ENCODE results near the gene ERBB4.

Gene ERBB4

DNA sequence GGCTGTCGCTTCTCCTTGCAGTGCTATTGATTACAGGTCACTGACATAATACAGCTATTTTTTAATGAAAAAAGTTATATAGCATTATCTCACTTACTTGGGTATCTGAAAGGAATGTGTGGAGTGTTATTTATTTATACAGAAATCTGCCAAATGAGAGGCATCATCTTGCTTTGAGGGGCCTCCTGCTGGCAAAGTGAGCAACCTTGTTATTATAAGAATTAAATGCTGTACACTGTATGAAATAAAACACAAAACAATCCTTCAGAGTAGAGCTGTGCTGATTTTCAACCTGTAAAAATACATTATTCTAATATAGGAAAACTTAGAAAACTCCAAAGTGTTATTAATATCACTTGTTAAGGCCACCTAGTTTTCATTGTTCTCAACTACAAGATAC is 20.9 kb downstream of the ERBB4 start:
- no peaks in the 10 kb centered on the region for H3K9me3 ChIP-seq (ENCODE audit: insufficient read depth, low read depth, low read length)
- H3K9me2 ChIP-seq (replicated peaks; ENCODE audit: low read depth, low read length) = no peaks in the 10 kb centered on the region
- H2AFZ ChIP-seq (ENCODE audit: low read length) = no peak overlapping the region
- no peak overlapping the region for H3K4me3 ChIP-seq (ENCODE audit: low read length, poor library complexity, severe bottlenecking)
- H3K27me3 ChIP-seq (ENCODE audit: insufficient read depth, low read length, poor library complexity, severe bottlenecking) = no peaks in the 10 kb centered on the region
- H3K36me3 ChIP-seq (ENCODE audit: insufficient read depth, low read length) = no peaks in the 10 kb centered on the region
- H3K9ac ChIP-seq (ENCODE audit: low read depth, low read length, poor library complexity, severe bottlenecking) = no peak overlapping the region
- no peaks in the 10 kb centered on the region for H3K4me1 ChIP-seq (ENCODE audit: insufficient read depth, low read length, poor library complexity, severe bottlenecking)
- H4K20me1 ChIP-seq (ENCODE audit: insufficient read depth, low read length, poor library complexity, severe bottlenecking) = no peaks in the 10 kb centered on the region
- TF ChIP-seq, protein P1, sequence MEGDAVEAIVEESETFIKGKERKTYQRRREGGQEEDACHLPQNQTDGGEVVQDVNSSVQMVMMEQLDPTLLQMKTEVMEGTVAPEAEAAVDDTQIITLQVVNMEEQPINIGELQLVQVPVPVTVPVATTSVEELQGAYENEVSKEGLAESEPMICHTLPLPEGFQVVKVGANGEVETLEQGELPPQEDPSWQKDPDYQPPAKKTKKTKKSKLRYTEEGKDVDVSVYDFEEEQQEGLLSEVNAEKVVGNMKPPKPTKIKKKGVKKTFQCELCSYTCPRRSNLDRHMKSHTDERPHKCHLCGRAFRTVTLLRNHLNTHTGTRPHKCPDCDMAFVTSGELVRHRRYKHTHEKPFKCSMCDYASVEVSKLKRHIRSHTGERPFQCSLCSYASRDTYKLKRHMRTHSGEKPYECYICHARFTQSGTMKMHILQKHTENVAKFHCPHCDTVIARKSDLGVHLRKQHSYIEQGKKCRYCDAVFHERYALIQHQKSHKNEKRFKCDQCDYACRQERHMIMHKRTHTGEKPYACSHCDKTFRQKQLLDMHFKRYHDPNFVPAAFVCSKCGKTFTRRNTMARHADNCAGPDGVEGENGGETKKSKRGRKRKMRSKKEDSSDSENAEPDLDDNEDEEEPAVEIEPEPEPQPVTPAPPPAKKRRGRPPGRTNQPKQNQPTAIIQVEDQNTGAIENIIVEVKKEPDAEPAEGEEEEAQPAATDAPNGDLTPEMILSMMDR (conservative IDR thresholded peaks at IDR 0.05; ENCODE audit: low read length) = peak; percentile 52
- TF ChIP-seq EZH2phosphoT487 (IDR thresholded peaks at IDR 0.05; ENCODE audit: borderline replicate concordance) = no peak
- H3K4me2 ChIP-seq (ENCODE audit: low read depth, low read length, poor library complexity, severe bottlenecking) = no peak overlapping the region
- H3K79me2 ChIP-seq (ENCODE audit: insufficient read depth, low read length) = no peaks in the 10 kb centered on the region
- H3F3A ChIP-seq (ENCODE audit: low read depth) = no peaks in the 10 kb centered on the region

DNA sequence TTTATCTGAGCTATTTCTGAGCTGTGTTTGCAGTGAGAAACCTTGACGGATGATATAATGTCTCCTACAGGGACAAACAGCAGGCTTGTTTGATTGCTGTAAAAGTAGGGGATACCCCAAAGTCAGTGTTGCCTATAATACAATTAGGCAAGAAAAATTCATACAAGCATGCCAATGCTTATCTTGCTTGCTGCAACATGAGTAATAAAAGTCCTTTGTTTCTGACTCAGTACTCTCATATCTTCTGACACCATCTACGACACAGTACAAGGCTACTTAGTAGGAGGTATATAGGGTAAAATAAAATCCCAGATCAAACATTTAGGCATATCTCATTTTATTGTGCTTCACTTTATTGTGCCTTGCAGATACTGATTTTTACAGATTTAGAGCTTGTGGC is 33.0 kb downstream of the ERBB4 start:
- Histone ChIP-seq H4K20me1 (ENCODE audit: insufficient read depth, low read length, poor library complexity, severe bottlenecking) (no peaks in the 10 kb centered on the region), H3K4me3 (ENCODE audit: low read length, poor library complexity, severe bottlenecking) (no peak overlapping the region)

DNA sequence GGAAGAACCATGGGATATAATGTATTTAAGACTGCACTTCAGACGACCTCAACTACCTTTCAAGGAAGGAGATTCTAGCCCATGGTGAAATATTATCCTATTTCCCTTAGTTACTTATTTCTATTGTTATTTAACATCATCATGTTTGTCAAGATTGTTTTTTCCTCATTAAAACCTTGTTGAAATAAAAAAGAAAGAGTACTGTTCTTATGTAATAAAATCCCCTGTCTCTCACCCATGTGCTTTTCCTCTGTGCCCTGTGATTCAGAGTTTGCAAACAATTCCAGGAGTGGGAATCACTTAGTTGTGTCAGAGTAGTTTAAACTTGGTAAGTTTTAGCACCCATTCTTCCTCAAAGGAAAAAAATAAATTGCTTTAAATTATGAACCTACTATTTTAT is 43.6 kb downstream of the ERBB4 start:
- no peaks in the 10 kb centered on the region for H3K27me3 ChIP-seq (ENCODE audit: insufficient read depth, low read length, poor library complexity, severe bottlenecking)
- no peak overlapping the region for H3K4me2 ChIP-seq (ENCODE audit: low read depth, low read length, poor library complexity, severe bottlenecking)
- H3K36me3 ChIP-seq (ENCODE audit: insufficient read depth, low read length) = no peaks in the 10 kb centered on the region
- no peak overlapping the region for H3K4me3 ChIP-seq (ENCODE audit: low read length, poor library complexity, severe bottlenecking)
- H3F3A ChIP-seq (ENCODE audit: low read depth) = no peaks in the 10 kb centered on the region
- H3K9me2 ChIP-seq (replicated peaks; ENCODE audit: low read depth, low read length) = no peaks in the 10 kb centered on the region
- H3K4me1 ChIP-seq (ENCODE audit: insufficient read depth, low read length, poor library complexity, severe bottlenecking) = peaks cover 2% of the 10 kb centered on the region
- no peaks in the 10 kb centered on the region for H3K9me3 ChIP-seq (ENCODE audit: insufficient read depth, low read depth, low read length)
- no peaks in the 10 kb centered on the region for H4K20me1 ChIP-seq (ENCODE audit: insufficient read depth, low read length, poor library complexity, severe bottlenecking)
- H2AFZ ChIP-seq (ENCODE audit: low read length) = no peak overlapping the region
- no peak for TF ChIP-seq EZH2phosphoT487 (IDR thresholded peaks at IDR 0.05; ENCODE audit: borderline replicate concordance)
- TF ChIP-seq, protein P1 (conservative IDR thresholded peaks at IDR 0.05; ENCODE audit: low read length) = no peak
- no peaks in the 10 kb centered on the region for H3K79me2 ChIP-seq (ENCODE audit: insufficient read depth, low read length)
- H3K9ac ChIP-seq (ENCODE audit: low read depth, low read length, poor library complexity, severe bottlenecking) = no peak overlapping the region

More for the DNA sequence above, 33.0 kb downstream of the ERBB4 start:
- no peak overlapping the region for H3K9ac ChIP-seq (ENCODE audit: low read depth, low read length, poor library complexity, severe bottlenecking)
- no peaks in the 10 kb centered on the region for H3F3A ChIP-seq (ENCODE audit: low read depth)
- no peaks in the 10 kb centered on the region for H3K4me1 ChIP-seq (ENCODE audit: insufficient read depth, low read length, poor library complexity, severe bottlenecking)
- H3K79me2 ChIP-seq (ENCODE audit: insufficient read depth, low read length) = no peaks in the 10 kb centered on the region
- H3K4me2 ChIP-seq (ENCODE audit: low read depth, low read length, poor library complexity, severe bottlenecking) = no peak overlapping the region
- no peaks in the 10 kb centered on the region for H3K27me3 ChIP-seq (ENCODE audit: insufficient read depth, low read length, poor library complexity, severe bottlenecking)
- no peak for TF ChIP-seq EZH2phosphoT487 (IDR thresholded peaks at IDR 0.05; ENCODE audit: borderline replicate concordance)
- TF ChIP-seq, protein P1 (conservative IDR thresholded peaks at IDR 0.05; ENCODE audit: low read length) = no peak
- no peaks in the 10 kb centered on the region for H3K9me2 ChIP-seq (replicated peaks; ENCODE audit: low read depth, low read length)
- no peak overlapping the region for H2AFZ ChIP-seq (ENCODE audit: low read length)
- H3K36me3 ChIP-seq (ENCODE audit: insufficient read depth, low read length) = no peaks in the 10 kb centered on the region
- H3K9me3 ChIP-seq (ENCODE audit: insufficient read depth, low read depth, low read length) = no peaks in the 10 kb centered on the region
